Neural crest cell (in vitro differentiated cells): ENCODE data around the gene ARHGEF26. TPM values are rescaled to one million over a fixed set of nuclear protein-coding genes. Genes with fewer than 3 reads are reported as not detected.

Experiments
- DNase-seq: peaks from one replicate; pipeline ENCODE4 v3.0.0; 2021; ENCODE audit warnings: low read depth, mixed read lengths, low spot score
- H3K27ac Mint-ChIP-seq: one replicate; pipeline ENCODE4 v1.8.0; 2021; ENCODE audit warnings: mild to moderate bottlenecking, mixed read lengths; ENCODE audit not compliant: unreplicated experiment
- H3K27me3 Mint-ChIP-seq: 2 replicates; pipeline ENCODE4 v1.8.0; 2021; ENCODE audit warnings: low read depth, mild to moderate bottlenecking, mixed read lengths
- H3K36me3 Mint-ChIP-seq: 2 replicates; pipeline ENCODE4 v1.8.0; 2021; ENCODE audit warnings: low read depth, mild to moderate bottlenecking, mixed read lengths
- H3K4me1 Mint-ChIP-seq: 2 replicates; pipeline ENCODE4 v1.8.0; 2021; ENCODE audit warnings: mixed read lengths
- H3K4me3 Mint-ChIP-seq: one replicate; pipeline ENCODE4 v1.8.0; 2021; ENCODE audit warnings: mild to moderate bottlenecking, mixed read lengths
- H3K9me3 Mint-ChIP-seq: 2 replicates; pipeline ENCODE4 v1.8.0; 2021; ENCODE audit warnings: mixed read lengths
- total RNA-seq: library from RNA; stranded (reverse); gene quantifications from 2 replicates; pipeline ENCODE4 v1.2.1, GENCODE V29; 2021
- TF ChIP-seq, protein P1 (sequence below): fragments of 200-600 bp; sonication (generic); conservative IDR thresholded peaks from 2 replicates; pipeline ENCODE4 v1.5.0; 2021; ENCODE audit warnings: antibody characterized with exemption, mild to moderate bottlenecking

ARHGEF26 gene
- total RNA-seq, 1 donor from 2014 or later, result 19.3 TPM

DNA sequence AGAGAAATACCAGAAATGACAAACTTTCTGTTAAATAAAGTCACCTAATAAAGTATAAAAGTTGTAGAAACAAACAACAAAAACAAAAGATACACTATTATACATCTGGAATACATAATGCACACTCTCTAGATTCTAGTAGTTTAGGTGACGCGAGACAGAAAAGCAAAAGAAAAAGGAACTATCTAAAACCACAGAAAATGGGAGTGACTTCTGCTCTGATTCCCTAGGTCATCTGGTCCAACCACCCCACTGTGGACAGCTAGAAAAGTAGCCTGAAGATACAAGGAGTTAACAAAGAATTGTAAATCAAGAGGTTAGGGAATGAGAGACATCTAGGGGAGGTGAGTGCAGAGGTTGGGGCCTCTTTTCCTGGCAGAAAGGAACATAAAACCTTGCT is 164.0 kb downstream of the ARHGEF26 start:
- Mint-ChIP-seq H3K27me3 (no peaks in the 10 kb centered on the region), H3K4me1 (no peaks in the 10 kb centered on the region), H3K36me3 (peaks cover 13% of the 10 kb centered on the region), H3K9me3 (no peaks in the 10 kb centered on the region), H3K4me3 (no peak overlapping the region), H3K27ac (no peak overlapping the region)
- DNase-seq, result no peak
- TF ChIP-seq, protein P1, sequence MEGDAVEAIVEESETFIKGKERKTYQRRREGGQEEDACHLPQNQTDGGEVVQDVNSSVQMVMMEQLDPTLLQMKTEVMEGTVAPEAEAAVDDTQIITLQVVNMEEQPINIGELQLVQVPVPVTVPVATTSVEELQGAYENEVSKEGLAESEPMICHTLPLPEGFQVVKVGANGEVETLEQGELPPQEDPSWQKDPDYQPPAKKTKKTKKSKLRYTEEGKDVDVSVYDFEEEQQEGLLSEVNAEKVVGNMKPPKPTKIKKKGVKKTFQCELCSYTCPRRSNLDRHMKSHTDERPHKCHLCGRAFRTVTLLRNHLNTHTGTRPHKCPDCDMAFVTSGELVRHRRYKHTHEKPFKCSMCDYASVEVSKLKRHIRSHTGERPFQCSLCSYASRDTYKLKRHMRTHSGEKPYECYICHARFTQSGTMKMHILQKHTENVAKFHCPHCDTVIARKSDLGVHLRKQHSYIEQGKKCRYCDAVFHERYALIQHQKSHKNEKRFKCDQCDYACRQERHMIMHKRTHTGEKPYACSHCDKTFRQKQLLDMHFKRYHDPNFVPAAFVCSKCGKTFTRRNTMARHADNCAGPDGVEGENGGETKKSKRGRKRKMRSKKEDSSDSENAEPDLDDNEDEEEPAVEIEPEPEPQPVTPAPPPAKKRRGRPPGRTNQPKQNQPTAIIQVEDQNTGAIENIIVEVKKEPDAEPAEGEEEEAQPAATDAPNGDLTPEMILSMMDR, result no peak

DNA sequence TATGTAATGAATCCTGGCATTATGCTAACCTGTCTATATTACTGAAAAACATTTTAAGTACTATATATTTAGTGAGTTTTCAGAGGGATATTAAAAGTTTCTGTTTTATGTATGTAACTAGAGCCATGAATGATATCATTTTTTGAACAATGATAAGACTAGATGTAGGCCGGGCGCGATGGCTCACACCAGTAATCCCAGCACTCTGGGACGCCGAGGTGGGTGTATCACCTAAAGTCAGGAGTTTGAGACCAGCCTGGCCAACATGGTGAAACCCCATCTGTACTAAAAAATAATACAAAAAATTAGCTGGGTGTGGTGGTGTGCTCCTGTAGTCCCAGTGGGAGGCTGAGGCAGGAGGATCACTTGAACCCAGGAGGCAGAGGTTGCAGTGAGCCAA is 169.0 kb downstream of the ARHGEF26 start:
- Mint-ChIP-seq H3K27ac (no peak overlapping the region), H3K4me3 (no peak overlapping the region), H3K27me3 (no peaks in the 10 kb centered on the region), H3K9me3 (no peaks in the 10 kb centered on the region), H3K4me1 (no peaks in the 10 kb centered on the region), H3K36me3 (peaks cover 28% of the 10 kb centered on the region)
- TF ChIP-seq, protein P1, result no peak
- no peak for DNase-seq

DNA sequence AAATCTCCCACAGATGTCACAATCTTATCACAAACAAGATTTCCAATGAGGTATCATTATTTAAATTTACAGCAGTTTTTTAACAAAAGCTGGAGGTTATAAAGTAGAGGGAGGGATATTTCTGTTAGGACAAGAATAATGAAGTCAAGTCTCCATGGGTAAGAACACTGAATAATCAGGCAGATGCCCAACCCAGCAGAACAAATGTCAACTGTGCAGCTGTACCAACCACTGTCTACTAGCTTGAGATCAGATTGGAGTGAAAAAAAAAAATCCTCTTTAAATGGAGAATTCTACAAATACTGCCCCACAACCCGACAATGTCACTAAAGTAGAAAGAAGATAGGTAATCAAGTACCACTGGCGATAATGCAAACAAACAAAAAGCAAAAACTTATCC is 172.8 kb downstream of the ARHGEF26 start:
- H3K9me3 Mint-ChIP-seq, result no peaks in the 10 kb centered on the region
- no peaks in the 10 kb centered on the region for H3K4me1 Mint-ChIP-seq
- peaks cover 30% of the 10 kb centered on the region for H3K36me3 Mint-ChIP-seq
- H3K4me3 Mint-ChIP-seq, result no peak overlapping the region
- TF ChIP-seq, protein P1, result no peak
- no peaks in the 10 kb centered on the region for H3K27me3 Mint-ChIP-seq
- no peak for DNase-seq
- H3K27ac Mint-ChIP-seq, result no peak overlapping the region

DNA sequence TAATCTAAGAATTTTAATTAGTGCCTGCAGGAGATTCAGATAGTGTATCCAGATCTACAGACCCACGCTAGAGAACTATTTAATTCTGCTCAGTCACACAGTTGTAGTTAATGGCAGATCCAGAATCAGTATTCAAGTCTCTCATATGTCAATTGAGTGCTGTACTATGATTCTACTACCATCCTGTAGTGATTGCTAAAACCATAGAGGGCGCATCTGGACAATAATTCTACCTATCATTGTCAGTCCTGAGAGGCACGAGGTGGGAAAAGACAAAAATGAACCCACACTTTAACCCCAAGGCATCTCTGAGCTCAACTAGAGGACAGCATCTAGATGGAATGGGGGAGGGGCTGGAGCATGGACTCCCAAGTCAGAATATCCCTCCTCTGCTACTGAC is 180.4 kb downstream of the ARHGEF26 start:
- Mint-ChIP-seq H3K36me3 (peaks cover 22% of the 10 kb centered on the region), H3K27me3 (no peaks in the 10 kb centered on the region), H3K27ac (no peak overlapping the region), H3K4me1 (no peaks in the 10 kb centered on the region), H3K4me3 (no peak overlapping the region), H3K9me3 (no peaks in the 10 kb centered on the region)
- DNase-seq, result no peak
- TF ChIP-seq, protein P1, result no peak

DNA sequence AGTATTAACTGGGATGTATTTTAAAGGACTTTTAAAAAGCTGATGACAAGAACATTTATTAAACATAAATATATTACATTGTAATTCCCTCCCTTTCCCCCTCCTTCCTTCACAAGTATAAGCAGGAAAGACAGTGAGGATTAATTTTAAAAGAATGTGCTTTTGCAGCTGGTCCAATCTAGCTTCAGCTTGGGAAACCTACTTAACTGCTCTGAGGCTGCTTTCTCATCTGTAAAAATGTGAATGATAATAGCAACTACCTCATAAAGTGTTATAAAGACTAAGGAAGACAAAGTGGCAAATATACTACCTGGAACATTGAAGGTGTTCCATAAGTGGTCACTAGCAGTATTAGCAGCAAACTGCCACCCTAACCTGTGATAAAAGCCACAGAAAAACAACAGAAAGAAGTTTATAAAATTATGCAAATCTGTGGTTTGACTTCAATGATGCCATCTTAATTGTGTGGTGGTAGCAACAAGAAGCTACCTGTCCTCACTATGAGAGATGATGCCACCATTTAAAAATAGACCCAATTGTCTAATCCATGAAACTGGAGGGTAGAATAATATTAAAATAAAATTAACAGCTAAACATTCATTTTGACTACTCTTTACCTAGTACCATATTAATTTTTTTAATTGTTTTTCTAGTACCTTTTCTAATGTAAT is 183.1 kb downstream of the ARHGEF26 start:
- DNase-seq, result no peak
- Mint-ChIP-seq H3K9me3 (no peaks in the 10 kb centered on the region), H3K36me3 (peaks cover 21% of the 10 kb centered on the region), H3K4me3 (no peak overlapping the region), H3K27me3 (no peaks in the 10 kb centered on the region), H3K27ac (no peak overlapping the region), H3K4me1 (no peaks in the 10 kb centered on the region)
- TF ChIP-seq, protein P1, result no peak
